Measurements from ENCODE around the gene MAPK6. TPM values are rescaled to one million over a fixed set of nuclear protein-coding genes. Genes with fewer than 3 reads are reported as not detected.

The MAPK6 gene
- total RNA-seq, 1 donor from 2014 or later, result 21.1 TPM

- H3K4me3 ChIP-seq, result no peak overlapping the region
- no peaks in the 10 kb centered on the region for H3K36me3 ChIP-seq
- intact Hi-C loops (cut with DNase I), result no loop called here
- ATAC-seq (no peak), DNase-seq (no peak)
- no peaks in the 10 kb centered on the region for H3K9me3 ChIP-seq
- H3K27me3 ChIP-seq (ENCODE audit: low read depth), result no peaks in the 10 kb centered on the region
- no peak overlapping the region for H3K27ac ChIP-seq
- TF ChIP-seq CTCF (IDR thresholded peaks at IDR 0.05), result no peak
- peaks cover 52% of the 10 kb centered on the region for H3K4me1 ChIP-seq
Measured at GRCh38 chr15:52012210-52012609, 6.8 kb upstream of the MAPK6 start.

GRCh38 chr15:52013151-52013791 lies 5.7 kb upstream of the MAPK6 start:
- Histone ChIP-seq H3K27ac (no peak overlapping the region), H3K36me3 (no peaks in the 10 kb centered on the region), H3K9me3 (no peaks in the 10 kb centered on the region), H3K4me3 (no peak overlapping the region), H3K27me3 (ENCODE audit: low read depth) (no peaks in the 10 kb centered on the region), H3K4me1 (peaks cover 41% of the 10 kb centered on the region)
- ATAC-seq, result peak; percentile 30 to 41
- no peak for DNase-seq
- intact Hi-C loops (cut with DNase I), result no loop called here
- TF ChIP-seq CTCF (IDR thresholded peaks at IDR 0.05), result no peak

DNA sequence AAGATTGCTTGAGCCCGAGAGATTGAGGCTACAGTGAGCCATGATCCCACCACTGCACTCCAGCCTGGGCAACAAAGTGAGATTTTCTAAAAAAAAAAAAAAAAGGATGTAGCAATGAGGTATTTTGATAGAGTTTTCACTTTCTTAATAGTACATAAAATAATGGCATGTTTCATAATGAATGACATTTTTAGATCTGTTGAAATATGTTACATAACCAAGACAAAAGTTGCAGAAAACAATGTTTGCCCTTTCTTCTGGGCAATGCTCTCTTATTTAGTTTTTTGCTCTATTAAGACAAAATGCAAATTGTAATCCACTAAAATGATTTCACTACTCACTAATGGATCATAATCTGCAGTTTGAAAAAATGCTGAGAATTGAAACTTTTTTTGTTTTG lies 4.4 kb upstream of the MAPK6 start:
- TF ChIP-seq CTCF (IDR thresholded peaks at IDR 0.05), result no peak
- H3K4me3 ChIP-seq, result no peak overlapping the region
- no peaks in the 10 kb centered on the region for H3K27me3 ChIP-seq (ENCODE audit: low read depth)
- H3K36me3 ChIP-seq, result no peaks in the 10 kb centered on the region
- H3K27ac ChIP-seq, result no peak overlapping the region
- DNase-seq (no peak), ATAC-seq (no peak)
- intact Hi-C loops (cut with DNase I), result no loop called here
- H3K4me1 ChIP-seq, result peaks cover 34% of the 10 kb centered on the region
- H3K9me3 ChIP-seq, result no peaks in the 10 kb centered on the region

GRCh38 chr15:52016316-52016715 lies 2.7 kb upstream of the MAPK6 start:
- DNase-seq, result no peak
- Histone ChIP-seq H3K36me3 (no peaks in the 10 kb centered on the region), H3K4me3 (no peak overlapping the region), H3K27me3 (ENCODE audit: low read depth) (no peaks in the 10 kb centered on the region), H3K4me1 (peaks cover 41% of the 10 kb centered on the region), H3K9me3 (no peaks in the 10 kb centered on the region), H3K27ac (no peak overlapping the region)
- intact Hi-C loops (cut with DNase I), result no loop called here
- no peak for ATAC-seq
- no peak for TF ChIP-seq CTCF (IDR thresholded peaks at IDR 0.05)

GRCh38 chr15:52018244-52018643 lies 775 bp upstream of the MAPK6 start:
- no peaks in the 10 kb centered on the region for H3K36me3 ChIP-seq
- H3K4me1 ChIP-seq, result peaks cover 40% of the 10 kb centered on the region
- H3K4me3 ChIP-seq, result peak overlapping the region; percentile 57
- no peak for TF ChIP-seq CTCF (IDR thresholded peaks at IDR 0.05)
- no peaks in the 10 kb centered on the region for H3K9me3 ChIP-seq
- intact Hi-C loops (cut with DNase I), result no loop called here
- peak overlapping the region; percentile 96 for H3K27ac ChIP-seq
- DNase-seq (no peak), ATAC-seq (no peak)
- H3K27me3 ChIP-seq (ENCODE audit: low read depth), result no peaks in the 10 kb centered on the region
